ENCODE measurements around the gene GREB1.

Gene GREB1

DNA sequence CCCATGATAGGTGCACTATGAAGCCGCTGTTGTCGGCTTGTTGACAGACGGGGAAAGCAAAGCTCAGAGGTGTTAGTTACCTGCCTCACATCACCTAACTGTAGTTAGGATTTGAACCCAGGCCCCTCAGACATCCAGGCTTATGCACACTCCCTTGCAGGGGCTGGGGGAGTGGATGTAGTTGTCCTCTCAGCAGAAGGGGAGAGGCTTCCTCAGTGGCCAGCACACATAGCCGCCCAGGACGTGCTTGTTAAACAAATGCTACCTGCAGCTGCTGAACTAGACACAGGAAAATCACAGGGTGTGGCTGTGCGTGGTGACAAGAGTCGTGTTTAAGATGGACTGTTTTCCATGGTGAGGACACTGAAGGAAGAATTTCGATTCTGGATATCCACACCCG is 39.2 kb downstream of the GREB1 start:
- Mint-ChIP-seq H3K27me3 (no peaks in the 10 kb centered on the region), H3K27ac (no peak overlapping the region), H3K9me3 (ENCODE audit: low read depth) (no peaks in the 10 kb centered on the region), H3K36me3 (no peaks in the 10 kb centered on the region), H3K4me1 (ENCODE audit: low read depth) (no peaks in the 10 kb centered on the region), H3K4me3 (no peak overlapping the region)

DNA sequence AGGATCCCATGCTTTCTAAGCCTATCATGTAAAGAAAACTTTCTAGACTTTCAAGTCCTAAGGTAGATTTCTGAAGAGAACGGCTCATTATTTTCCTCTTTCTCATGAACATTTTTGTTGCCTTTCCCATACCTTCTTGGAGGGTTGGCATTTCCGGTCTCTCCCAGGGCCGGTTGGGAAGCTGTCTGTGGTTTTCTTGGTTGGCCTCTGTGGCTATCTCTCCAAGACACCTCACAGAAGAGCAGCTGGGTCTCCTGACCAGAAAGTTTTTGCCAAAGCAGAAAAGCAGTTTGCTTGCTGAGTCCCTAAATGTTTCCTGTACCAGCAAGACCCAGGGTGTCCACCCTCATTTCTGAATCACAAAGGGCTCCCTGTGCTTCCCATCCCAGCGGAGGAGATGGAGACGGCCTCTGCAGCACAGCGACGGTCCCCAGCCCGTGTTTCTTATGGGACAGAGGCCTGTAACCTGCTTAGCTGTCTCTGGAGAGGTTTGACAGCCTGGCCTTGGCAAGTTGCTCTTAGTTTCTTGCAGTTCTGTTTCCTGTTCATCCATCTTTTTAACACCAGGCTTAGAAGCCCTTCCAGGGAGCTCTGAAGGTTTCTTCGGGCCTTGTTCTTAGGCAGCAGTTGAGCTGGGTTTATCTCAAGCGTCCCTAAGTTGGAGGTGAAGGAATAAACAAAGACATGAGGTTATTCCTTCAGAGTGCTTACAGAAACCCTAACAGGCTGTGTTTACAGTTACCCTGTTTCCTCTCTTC is 39.8 kb downstream of the GREB1 start:
- Mint-ChIP-seq H3K27ac (no peak overlapping the region), H3K4me1 (ENCODE audit: low read depth) (no peaks in the 10 kb centered on the region), H3K27me3 (no peaks in the 10 kb centered on the region), H3K36me3 (no peaks in the 10 kb centered on the region), H3K4me3 (no peak overlapping the region), H3K9me3 (ENCODE audit: low read depth) (no peaks in the 10 kb centered on the region)

DNA sequence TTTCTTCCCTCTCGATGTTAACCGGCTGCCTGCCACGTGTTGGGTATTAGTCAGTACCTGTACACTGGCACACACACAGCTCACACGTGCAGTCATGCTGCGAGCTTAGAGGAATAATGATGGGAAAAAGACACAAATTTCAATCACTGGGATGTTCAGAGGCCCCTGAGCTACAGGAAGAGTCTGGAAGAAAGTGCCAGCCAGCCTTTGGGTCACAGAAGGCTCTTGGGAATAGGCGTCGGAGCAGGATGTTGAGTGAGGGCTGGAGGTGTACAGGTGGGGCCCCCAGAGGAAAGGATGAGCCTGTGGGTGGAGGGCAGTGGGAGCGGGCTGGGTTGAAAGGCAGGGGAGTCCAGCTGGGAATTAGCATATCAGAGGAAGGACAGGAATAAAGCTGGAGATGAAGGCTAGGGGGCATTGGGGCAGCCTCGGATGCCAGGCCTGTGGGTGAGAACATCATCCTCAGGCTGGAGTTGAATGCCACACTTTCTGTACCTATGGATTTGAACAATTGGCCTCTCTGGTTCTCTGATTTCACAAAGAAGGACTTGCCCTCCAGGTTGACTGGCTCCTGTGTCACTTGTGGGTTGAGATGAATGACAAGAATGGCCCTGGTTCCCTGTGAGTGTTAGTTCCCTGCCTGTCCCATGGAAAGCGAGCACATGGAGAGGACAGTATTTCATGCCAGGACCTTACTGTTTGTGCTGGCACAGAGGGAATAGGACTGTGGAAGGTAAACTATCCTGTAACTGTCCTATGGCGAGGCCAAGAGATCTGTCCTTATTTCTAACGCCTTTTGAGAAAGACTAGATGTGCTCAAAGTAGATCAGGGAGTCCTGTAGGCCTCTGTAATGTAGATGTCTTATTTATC is 40.6 kb downstream of the GREB1 start:
- no peak overlapping the region for H3K4me3 Mint-ChIP-seq
- no peaks in the 10 kb centered on the region for H3K36me3 Mint-ChIP-seq
- H3K27me3 Mint-ChIP-seq: no peaks in the 10 kb centered on the region
- H3K4me1 Mint-ChIP-seq (ENCODE audit: low read depth): no peaks in the 10 kb centered on the region
- no peak overlapping the region for H3K27ac Mint-ChIP-seq
- no peaks in the 10 kb centered on the region for H3K9me3 Mint-ChIP-seq (ENCODE audit: low read depth)

DNA sequence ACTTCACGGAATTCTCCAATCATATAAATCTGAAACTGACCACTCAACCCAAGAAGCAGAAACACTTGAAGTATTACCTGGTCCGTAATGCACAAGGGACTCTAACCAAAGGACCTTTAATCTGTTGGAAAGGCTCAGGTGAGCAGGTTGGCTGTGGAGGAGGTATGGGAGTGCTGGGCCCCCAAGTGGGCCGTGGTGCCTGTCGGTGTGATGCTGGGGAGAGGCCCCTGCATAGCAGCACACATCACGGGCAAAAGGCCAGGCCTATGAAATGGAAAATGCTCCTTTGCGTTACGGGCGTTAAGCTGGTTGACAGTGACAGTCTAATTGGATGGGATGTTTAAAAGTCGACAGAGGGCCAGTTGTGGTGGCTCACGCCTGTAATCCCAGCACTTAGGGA is 42.6 kb downstream of the GREB1 start:
- no peaks in the 10 kb centered on the region for H3K36me3 Mint-ChIP-seq
- H3K4me1 Mint-ChIP-seq (ENCODE audit: low read depth): no peaks in the 10 kb centered on the region
- H3K27ac Mint-ChIP-seq: no peak overlapping the region
- no peak overlapping the region for H3K4me3 Mint-ChIP-seq
- H3K27me3 Mint-ChIP-seq: no peaks in the 10 kb centered on the region
- H3K9me3 Mint-ChIP-seq (ENCODE audit: low read depth): no peaks in the 10 kb centered on the region

DNA sequence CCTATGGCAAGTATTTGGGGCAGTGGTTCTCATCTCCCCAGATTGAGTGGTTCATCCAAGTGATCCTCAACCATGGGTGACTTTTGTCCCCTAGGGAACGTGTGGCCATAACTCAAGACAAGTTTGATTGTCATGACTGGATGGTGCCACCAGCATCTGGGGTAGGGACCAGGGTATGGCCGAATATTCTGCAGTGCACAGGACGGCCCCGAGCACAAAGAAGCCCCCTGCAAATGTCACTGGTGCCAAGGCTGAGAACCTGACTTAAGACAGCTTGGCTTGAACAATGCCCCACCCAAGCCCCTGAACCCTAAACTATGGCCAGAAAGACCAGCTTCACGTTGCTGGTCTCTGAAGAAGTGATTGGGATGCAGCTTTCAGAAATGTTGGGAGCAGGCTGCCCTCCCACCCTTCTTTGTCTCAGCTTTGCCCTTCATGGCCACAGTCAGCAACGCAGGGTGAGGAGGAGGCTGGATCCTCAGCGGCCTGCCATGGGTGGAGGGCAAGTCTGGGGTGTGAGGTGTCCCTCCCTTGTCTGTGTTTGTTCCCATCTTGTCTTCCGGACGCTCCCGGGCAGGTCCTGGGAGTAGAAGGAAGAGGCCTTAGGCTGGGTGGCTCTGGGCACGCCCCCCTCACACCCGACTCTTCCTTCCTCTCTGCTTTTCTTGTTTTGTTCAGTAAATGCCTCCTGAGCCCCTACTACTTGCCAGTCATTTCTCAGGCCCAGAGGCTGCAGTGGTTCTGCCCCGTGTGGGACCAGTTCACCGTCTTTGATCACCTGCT is 43.4 kb downstream of the GREB1 start:
- Mint-ChIP-seq H3K4me1 (ENCODE audit: low read depth) (no peaks in the 10 kb centered on the region), H3K36me3 (no peaks in the 10 kb centered on the region), H3K4me3 (no peak overlapping the region), H3K27ac (no peak overlapping the region), H3K9me3 (ENCODE audit: low read depth) (no peaks in the 10 kb centered on the region), H3K27me3 (no peaks in the 10 kb centered on the region)

DNA sequence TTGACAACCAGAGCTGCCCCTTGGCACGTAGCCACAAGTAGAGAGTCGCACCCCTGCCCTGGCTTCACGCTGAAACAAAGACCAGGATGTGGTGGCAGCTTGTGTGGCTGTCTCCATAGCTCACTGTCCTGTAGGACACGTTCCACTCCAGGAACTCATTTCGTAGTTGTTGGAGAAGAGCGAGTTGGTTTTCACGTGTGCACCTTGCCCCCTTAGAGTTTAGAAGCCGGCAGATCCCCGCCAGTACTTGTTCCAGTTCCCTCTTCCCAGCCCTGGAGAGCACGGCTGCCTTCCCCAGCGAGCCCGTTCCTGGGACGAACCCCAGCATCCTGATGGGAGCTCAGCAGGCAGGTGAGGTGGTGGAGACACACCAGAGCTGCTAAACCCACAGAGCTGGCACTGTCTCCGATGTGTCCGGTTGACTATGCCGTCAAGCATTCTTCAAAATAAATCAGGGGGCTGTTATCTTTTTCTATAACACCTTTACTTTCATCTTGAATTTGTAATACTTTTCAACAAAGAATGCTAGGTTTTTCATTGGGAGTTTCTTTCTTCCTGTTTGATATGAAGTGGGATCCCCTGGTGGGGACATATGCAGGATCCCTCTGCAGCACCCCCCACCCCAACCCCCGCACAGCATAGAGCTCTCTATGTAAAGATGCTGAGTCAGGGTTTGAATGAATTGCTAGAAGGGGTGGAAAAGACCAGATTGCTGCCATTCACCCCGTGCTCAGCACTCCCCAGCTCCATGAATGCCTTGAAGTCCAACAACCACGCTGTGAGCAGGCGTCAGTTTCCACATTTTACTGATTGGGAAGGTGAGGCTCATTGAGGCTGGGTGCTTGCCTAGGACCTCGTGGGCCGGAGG is 44.5 kb downstream of the GREB1 start:
- Mint-ChIP-seq H3K9me3 (ENCODE audit: low read depth) (no peaks in the 10 kb centered on the region), H3K36me3 (no peaks in the 10 kb centered on the region), H3K27ac (no peak overlapping the region), H3K4me3 (no peak overlapping the region), H3K4me1 (ENCODE audit: low read depth) (peaks cover 4% of the 10 kb centered on the region), H3K27me3 (no peaks in the 10 kb centered on the region)

DNA sequence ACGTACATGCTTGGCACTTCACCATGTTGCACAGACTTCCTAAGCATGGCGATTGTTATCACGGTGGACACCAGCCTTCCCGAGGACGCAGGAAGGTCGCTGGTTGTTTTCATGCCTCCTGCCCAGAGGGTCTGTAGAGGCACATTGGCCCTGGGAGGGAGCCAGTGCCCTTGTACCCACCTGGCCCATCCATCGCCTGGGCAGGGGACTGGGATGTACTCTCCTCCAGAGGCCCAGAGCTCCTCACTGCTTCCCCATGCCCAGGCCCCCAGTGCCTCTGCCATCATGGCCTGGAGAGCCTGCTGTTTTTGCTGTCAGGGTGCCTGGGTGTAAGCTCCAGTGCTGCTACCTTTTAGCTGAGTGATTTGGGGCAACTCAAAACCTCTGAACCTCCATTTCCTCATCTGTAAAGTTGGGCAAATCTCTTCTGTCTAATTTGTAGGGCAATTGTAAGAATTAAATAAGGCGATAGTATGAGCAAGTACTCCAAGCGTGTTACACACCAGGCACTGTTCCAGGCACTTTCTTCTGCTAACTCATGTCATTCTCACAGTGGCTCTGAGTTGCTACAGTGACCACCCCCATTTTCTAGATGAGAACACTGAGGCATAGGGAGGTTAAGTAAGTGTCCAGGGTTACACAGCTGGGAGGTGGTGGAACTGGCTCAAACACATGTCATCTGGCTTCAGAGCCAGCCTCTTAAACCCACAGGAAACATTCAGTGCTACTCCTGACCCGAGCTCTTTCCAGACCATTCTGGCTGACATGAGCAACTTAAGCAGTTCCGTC is 45.3 kb downstream of the GREB1 start:
- Mint-ChIP-seq H3K4me3 (no peak overlapping the region), H3K27ac (no peak overlapping the region), H3K27me3 (no peaks in the 10 kb centered on the region), H3K36me3 (no peaks in the 10 kb centered on the region), H3K9me3 (ENCODE audit: low read depth) (no peaks in the 10 kb centered on the region), H3K4me1 (ENCODE audit: low read depth) (peaks cover 9% of the 10 kb centered on the region)

DNA sequence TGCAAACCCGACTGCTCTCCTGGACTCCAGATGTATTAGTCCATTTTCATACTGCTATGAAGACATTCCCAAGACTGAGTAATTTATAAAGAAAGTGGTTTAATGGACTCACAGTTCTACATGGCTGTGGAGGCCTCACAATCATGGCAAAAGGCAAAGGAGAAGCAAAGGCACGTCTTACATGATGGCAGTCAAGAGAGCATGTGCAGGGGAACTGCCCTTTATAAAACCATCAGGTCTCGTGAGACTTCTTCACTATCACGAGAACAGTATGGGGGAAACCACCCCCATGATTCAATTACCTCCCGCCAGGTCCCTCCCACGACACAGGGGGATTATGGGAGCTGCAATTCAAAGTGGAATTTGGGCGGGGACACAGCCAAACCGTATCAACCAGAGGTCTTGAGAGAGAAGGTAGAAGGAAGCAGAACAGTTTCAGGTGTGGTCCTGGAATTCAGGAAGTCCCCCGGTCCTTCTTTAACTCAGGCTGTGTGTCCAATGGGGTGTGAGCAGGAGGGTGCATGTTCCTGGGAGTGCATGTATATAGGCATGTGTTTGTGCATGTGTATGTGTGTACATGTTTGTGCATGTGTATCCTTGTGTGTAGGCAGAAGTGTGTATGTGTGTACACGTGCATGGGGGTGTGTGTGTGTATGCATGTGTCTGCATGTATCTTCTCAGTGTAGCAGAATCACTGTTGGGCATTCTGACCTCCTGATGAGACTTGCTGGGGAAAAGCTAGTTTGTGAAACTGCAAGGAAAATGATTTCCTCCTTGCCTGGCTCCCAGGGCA is 46.2 kb downstream of the GREB1 start:
- Mint-ChIP-seq H3K9me3 (ENCODE audit: low read depth) (no peaks in the 10 kb centered on the region), H3K36me3 (no peaks in the 10 kb centered on the region), H3K4me1 (ENCODE audit: low read depth) (peaks cover 10% of the 10 kb centered on the region), H3K27me3 (no peaks in the 10 kb centered on the region), H3K27ac (no peak overlapping the region), H3K4me3 (no peak overlapping the region)

DNA sequence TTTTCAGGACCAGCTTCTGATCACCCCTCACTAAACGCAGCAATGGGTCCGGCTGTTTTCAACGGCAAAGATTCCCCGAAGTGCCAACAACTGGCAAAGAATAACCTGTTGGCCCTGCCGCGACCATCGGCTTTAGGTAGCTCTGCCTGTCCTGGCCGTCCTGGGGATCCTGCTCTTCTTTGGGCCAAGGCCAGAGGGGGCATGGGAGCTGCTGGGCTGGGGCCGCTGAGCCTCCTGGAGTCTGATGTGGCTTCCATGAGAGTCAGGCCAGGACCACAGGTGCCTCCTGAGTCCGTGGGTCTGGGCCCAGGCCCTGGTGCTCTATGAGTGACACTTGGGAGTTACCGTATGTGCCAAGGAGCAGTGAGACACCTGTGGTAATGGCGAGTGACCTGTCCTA is 46.9 kb downstream of the GREB1 start:
- Mint-ChIP-seq H3K27me3 (peaks cover 2% of the 10 kb centered on the region), H3K27ac (no peak overlapping the region), H3K4me1 (ENCODE audit: low read depth) (peaks cover 10% of the 10 kb centered on the region), H3K9me3 (ENCODE audit: low read depth) (no peaks in the 10 kb centered on the region), H3K36me3 (no peaks in the 10 kb centered on the region), H3K4me3 (no peak overlapping the region)

DNA sequence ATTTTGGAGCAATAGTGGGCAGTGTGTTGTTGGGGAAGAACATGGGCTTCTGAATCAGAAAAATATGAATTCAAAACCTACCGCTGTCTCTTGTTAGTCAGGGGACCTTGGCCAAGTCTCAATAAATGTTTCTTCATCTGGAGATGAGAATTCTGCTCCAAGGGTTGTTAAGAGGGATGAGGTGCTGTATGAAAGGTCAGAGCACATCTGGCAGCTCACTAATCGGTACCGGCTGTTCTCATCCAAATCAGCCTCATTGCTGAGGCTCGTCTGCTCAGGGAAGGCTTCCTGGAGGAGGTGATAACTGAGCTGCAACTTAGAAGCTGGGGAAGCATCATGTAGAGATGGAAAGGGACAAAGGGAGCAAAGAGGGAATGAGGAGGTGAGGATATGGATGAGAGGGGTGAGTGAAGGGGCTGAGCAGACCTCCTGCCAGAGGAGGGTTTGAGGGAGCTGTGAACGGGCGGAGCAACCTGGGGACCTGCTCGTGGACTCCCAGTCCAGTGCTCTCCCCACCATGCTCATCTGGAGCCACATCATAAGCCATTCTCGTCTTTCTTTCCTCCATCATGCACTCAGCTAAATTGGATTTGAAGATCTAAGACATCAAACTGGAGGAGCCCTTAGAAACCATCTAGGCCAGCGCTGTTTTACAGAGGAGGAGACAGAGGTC is 47.4 kb downstream of the GREB1 start:
- peaks cover 10% of the 10 kb centered on the region for H3K4me1 Mint-ChIP-seq (ENCODE audit: low read depth)

DNA sequence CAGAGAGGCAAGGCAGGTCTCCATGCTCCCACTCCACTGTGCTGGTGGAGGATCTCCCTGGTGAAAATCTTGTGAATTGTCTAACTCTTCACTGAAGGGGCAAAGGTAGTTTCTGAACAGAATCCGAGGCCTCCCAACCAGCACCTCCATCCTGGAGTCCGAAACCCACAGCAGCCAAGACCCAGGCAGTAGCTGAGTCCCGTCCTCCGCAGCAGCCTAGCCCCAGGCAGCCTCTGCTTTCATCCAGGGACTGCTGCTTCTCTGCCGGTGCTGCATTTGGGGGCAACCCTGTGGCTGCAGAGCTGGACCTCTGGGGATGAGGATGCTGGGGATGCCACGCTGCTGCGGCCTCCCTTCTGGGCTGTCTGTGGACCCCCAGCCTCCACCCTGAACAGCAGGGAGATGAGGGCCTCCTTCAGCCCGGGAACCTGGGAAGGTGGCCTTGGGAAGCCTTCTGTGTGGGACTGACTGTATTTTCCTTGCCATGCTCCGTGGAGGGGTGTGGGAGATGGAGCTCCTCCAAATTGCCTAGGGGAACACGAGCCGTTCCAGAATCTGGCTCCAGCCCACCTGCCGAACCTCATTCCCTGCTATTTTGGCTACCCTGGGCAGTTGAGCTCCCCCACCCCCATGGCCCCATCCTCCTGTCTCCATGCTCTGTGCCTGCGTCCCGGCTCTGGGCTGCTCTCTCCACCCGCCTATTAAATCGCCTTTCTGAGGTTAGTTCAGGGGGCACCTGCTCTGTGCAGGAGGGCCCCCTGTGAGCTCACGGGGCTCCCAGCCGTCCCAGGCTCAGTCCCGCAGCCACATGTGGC is 48.2 kb downstream of the GREB1 start:
- no peak overlapping the region for H3K27ac Mint-ChIP-seq
- peaks cover 2% of the 10 kb centered on the region for H3K27me3 Mint-ChIP-seq
- H3K4me1 Mint-ChIP-seq (ENCODE audit: low read depth): peaks cover 10% of the 10 kb centered on the region
- H3K4me3 Mint-ChIP-seq: no peak overlapping the region
- H3K9me3 Mint-ChIP-seq (ENCODE audit: low read depth): no peaks in the 10 kb centered on the region
- no peaks in the 10 kb centered on the region for H3K36me3 Mint-ChIP-seq

More for the DNA sequence above, 47.4 kb downstream of the GREB1 start:
- Mint-ChIP-seq H3K27ac (no peak overlapping the region), H3K4me3 (no peak overlapping the region), H3K9me3 (ENCODE audit: low read depth) (no peaks in the 10 kb centered on the region), H3K27me3 (peaks cover 2% of the 10 kb centered on the region), H3K36me3 (no peaks in the 10 kb centered on the region)

DNA sequence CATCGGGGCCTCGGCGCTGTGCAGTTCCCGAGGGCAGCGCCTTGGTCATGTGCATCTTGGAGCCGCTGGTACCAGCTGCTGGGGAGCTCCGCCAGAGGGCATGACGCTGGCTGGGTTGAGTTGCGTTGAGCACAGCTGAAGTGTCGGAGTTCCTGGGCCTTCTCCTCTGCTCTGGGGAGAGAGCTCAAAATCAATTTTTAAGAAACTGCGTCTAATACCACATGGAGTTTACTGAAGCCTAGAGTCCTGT is 48.7 kb downstream of the GREB1 start:
- Mint-ChIP-seq H3K36me3 (no peaks in the 10 kb centered on the region), H3K27me3 (peaks cover 2% of the 10 kb centered on the region), H3K9me3 (ENCODE audit: low read depth) (no peaks in the 10 kb centered on the region), H3K27ac (no peak overlapping the region), H3K4me1 (ENCODE audit: low read depth) (peaks cover 10% of the 10 kb centered on the region), H3K4me3 (no peak overlapping the region)

All from activated naive CD8-positive, alpha-beta T cell (primary cell).